GM21825 (cell line): ENCODE results near the gene SCN1A.

ENCODE experiments used
- ATAC-seq: cut with Tn5 transposase; IDR thresholded peaks from one replicate; pipeline ENCODE4 v1.9.1; 2021; ENCODE audit warnings: mild to moderate bottlenecking, moderate library complexity; ENCODE audit not compliant: unreplicated experiment

The SCN1A gene

GRCh38 chr2:166084301-166084700 lies 43.5 kb downstream of the SCN1A start:
- ATAC-seq, result no peak

DNA sequence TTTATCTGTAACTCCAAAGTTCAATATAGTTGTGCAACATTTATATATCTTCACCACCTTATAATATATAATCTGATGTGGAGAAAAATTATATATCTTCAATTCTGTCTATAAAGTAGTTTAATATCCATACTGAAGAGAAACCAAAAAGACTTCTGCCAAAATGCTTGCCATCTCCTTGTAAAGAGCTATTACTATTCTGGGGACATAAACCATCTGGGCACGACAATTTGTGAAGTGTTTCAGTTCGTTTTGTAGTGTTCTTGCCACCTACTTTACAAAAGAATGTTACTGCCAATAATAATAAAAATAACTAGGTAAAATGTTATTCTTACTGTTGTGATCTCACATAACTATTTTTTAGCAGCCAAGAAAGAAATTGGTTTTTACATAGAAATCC lies 45.1 kb downstream of the SCN1A start:
- no peak for ATAC-seq

- ATAC-seq, result no peak
These were observed 46.0 kb downstream of the SCN1A start for GRCh38 chr2:166081852-166082251.

- ATAC-seq, result no peak
These were observed 46.6 kb downstream of the SCN1A start for GRCh38 chr2:166081131-166081632.

DNA sequence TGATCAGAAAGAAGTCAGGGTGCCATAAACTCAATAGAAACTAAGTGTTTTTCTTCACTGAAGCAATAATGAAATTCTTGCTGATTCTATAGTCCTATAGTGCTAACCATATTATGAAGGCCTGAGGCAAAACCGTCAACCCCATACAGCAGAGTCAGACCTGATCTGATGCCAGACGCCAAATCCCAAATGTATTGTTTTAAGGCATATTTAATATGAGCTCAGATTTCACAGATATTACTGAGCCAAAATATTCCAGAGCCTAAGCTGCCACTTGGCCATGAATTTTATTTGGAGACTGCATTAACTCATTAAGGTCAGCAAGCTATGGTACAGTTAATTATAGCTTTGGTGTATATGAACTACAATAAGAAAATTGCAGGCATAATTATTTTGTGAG lies 53.4 kb downstream of the SCN1A start:
- ATAC-seq, result no peak

- no peak for ATAC-seq
These were observed 53.8 kb downstream of the SCN1A start for GRCh38 chr2:166074011-166074410.

GRCh38 chr2:166070231-166070630 lies 57.6 kb downstream of the SCN1A start:
- no peak for ATAC-seq

DNA sequence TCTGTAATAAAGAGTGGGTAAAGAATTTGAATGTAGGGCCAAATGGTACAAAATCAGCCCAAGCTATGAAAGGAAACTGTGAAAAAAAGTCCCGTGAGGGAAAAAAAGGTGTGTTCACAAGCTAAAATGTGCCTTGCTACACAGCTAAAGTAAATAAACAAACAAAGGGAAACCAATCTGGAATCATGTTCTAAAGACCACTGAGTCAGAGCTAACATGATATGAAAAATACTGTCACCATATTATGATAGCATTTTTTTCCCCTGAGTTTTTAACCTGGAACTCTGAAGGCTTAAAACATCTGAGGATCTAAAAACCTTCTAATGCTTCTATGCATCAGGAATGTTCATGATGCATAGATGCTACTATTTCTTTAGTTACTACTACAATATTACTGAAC lies 58.8 kb downstream of the SCN1A start:
- ATAC-seq, result no peak

DNA sequence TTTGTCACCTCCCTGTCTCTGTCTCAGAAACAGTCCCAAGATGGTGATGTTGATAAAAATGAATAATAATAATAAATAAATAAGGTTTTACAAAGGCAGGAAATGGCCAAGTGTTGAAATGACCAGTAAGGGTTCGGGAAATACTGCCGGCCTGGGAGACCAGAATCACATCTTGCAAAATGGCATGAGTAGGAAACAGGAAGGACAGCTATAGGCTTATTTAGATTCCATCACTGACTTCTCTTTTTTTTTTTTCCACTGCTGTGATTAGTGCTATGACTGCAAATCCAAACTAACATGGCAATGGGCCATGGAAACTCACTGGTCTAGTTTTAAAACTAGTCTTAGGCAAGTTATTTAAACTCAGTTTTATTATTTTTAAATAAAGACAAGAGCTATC lies 60.6 kb downstream of the SCN1A start:
- no peak for ATAC-seq

GRCh38 chr2:166060191-166060590 lies 67.6 kb downstream of the SCN1A start:
- ATAC-seq, result no peak

DNA sequence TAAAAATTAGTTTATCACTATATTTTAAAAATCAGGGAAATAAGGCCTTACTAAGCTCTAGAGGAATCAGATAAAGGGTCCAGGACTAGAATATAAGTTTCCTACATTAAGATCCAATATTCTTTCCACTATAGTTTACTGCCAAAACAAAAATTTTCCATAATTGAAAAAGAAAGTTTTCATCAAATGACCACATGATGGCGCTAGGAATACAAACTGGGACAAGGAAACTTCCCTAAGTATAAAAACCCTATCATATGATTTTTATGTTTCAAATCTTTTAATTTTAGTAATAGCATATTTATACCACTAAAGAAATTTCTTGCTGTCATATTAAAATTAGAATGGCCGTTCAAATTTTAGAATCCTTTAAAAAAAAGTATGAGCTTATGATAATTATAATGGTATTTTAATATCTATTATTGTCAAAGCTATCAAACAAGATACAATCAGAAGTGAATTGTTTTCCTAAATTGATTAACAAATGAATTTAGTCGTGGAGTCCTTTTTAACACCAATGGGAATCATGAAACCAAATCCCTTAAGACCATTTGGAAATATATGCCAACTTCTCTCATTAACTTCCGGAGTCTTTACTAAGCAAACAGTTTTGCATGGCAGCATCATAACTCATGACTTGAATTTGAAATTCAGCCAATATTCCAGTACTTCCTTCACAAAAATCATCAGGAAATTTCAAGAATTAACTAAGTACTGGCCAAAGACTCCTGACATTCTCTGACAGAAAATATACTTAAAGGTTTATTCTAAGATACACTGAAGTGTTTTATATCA lies 70.3 kb downstream of the SCN1A start:
- ATAC-seq, result no peak

GRCh38 chr2:166044853-166045483 lies 82.9 kb downstream of the SCN1A start:
- no peak for ATAC-seq

- ATAC-seq, result no peak
These were observed 84.9 kb downstream of the SCN1A start for GRCh38 chr2:166042768-166043390.

GRCh38 chr2:166042356-166042755 lies 85.5 kb downstream of the SCN1A start:
- ATAC-seq, result no peak

DNA sequence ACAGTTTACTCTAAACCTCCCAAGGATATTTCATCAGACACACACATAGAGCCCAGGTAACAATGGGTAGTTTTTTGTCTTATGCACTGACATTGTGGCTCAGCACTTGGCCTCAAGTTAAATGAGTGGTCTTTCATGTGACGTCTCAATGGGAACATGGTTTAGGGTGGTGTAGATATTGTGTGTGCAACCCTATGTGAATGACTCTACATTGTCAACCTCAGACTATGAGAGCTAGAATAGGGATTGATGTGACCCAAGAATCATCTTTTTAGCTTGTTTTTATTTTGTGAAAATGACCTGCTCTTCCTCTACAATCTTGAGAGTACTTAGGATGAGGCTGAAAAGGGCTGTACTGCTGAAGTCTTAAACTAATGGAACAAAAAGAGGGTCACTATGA lies 86.2 kb downstream of the SCN1A start:
- ATAC-seq, result no peak

- no peak for ATAC-seq
These were observed 95.5 kb downstream of the SCN1A start for GRCh38 chr2:166032361-166032760.

DNA sequence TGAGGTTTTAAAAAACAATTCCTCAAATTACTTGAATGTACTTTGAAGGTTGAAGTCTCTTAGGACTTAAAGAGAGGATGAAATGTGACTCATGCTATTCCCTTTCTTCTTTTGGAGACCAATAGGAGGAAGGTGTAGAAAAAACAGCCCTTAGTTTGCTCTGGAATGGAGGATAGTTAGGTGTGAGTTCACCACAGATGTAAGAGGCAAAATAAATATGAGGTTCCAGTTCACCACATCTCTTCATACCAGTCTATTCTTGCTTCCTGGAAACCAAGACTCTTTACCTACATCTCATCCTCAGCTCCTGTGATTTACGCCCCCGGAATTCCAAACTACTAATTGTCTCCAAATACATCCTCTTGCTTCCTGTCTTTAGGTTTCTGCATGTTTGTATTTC lies 96.8 kb downstream of the SCN1A start:
- ATAC-seq, result no peak

DNA sequence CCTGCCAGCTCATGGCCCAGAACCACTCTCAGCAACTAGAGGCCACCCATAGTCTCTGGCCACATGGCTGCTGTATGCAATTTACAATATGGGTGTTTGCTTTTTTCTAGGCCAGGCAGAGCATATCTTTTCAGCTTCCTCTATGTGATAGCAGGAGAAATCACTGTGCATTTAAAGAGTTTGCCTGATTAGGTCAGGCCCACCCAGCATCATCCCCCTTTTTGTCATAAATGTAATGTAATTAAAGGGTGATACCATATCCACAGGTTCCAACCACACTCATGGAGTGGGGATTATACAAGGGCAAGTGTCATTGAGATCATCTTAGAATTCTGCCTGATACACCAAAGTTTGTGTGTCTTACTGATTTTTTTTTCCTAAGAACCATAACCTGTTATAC lies 102.5 kb downstream of the SCN1A start:
- ATAC-seq, result no peak

DNA sequence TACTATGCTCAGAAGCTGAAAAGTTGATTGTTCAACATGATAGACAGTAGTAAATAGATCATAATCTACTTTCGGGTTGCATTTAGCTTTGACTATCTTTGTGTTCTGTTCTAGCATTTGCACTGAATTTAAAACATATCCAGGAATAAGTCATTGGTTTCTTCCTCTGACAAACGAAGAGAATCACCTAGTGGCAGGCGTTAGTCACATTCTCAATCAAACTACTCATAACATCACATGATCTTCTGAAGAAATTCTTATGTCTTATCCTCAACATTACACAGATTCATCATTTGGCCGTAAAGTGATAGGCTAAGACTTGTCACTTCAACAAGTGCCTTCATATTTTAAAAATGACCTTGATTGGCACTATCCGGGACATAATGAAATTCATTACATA lies 110.6 kb downstream of the SCN1A start:
- ATAC-seq, result no peak

DNA sequence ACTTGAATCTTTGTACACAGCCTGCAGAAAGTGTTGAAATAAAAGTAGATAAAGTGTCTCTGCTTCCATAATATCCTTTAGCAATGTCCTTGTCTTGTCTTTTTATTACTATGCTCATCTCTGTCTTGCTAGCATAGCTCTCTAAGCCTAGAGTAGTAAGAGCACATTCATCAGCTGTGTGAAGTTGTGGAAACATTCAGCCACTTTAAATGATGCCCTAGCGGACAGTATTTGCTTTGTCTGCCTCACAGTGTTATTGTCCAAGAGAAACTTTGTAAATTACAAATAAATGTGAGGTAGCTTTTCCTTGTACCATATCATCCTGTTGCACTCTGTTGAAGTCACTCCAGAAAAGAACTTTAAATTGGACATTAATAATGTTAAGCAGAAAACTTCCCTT lies 113.9 kb downstream of the SCN1A start:
- no peak for ATAC-seq

DNA sequence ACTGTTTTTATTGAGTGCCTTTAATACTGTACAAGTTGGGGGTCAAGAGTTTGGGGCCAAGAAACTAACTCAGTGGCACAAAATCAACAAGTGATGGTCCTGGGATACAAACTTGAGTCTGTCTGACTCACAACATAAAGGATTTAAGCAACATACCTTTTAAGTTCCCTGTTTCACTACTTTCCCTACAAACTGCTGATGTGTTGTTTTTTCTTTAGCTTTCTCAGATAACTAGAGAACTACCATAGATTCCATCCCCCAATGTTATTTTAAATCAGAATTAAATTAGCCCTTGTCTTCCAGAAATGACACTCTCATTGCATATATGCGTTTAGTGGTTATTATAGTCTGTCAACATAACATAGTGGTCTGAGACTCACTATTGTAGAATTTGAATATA lies 116.2 kb downstream of the SCN1A start:
- ATAC-seq, result no peak

GRCh38 chr2:166000401-166000800 lies 127.4 kb downstream of the SCN1A start:
- no peak for ATAC-seq
